PC-9 (cell line): Measurements from ENCODE around the gene STING1.

Experiments used
- EZH2 ChIP-seq: fragments of 200-600 bp; sonication (generic); IDR thresholded peaks from 2 replicates; pipeline ENCODE4 v1.8.0; 2017; ENCODE audit warnings: antibody characterized with exemption, low read depth
- TF ChIP-seq, protein P1 (sequence below): fragments of 200-600 bp; sonication (generic); conservative IDR thresholded peaks from 2 replicates; pipeline ENCODE4 v1.6.1; 2017; ENCODE audit warnings: mixed run types, antibody characterized with exemption, mild to moderate bottlenecking, moderate library complexity

DNA sequence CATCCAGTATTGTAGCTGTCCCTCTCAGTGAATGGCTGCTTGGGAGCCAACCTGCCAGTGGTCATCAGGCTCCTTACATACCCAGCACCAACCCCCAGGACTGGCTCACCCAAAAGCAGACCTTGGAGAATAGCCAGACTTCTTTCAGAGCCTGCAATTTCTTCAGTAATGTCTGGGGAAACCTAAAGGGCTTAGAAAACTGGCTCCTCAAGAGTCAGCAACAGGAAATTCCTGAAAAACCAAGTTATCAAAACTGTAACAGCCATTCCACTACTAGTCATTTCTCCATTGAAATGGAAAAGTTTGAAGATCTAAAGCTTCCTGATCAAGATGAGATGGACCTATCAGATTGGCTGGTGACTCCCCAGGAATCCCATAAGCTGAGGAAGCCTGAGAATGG lies 12.3 kb upstream of the STING1 start:
- TF ChIP-seq, protein P1, sequence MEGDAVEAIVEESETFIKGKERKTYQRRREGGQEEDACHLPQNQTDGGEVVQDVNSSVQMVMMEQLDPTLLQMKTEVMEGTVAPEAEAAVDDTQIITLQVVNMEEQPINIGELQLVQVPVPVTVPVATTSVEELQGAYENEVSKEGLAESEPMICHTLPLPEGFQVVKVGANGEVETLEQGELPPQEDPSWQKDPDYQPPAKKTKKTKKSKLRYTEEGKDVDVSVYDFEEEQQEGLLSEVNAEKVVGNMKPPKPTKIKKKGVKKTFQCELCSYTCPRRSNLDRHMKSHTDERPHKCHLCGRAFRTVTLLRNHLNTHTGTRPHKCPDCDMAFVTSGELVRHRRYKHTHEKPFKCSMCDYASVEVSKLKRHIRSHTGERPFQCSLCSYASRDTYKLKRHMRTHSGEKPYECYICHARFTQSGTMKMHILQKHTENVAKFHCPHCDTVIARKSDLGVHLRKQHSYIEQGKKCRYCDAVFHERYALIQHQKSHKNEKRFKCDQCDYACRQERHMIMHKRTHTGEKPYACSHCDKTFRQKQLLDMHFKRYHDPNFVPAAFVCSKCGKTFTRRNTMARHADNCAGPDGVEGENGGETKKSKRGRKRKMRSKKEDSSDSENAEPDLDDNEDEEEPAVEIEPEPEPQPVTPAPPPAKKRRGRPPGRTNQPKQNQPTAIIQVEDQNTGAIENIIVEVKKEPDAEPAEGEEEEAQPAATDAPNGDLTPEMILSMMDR: no peak
- no peak for TF ChIP-seq EZH2
